Hematopoietic multipotent progenitor cell treated with erythropoietin and hydrocortisone succinate and interleukin-3 and kit ligand, for 6 days (in vitro differentiated cells): Measurements from ENCODE around the gene BOC.

Experiments used
- DNase-seq: peaks from one replicate; pipeline ENCODE4 v3.0.0-alpha.2; 2015

The BOC gene

DNA sequence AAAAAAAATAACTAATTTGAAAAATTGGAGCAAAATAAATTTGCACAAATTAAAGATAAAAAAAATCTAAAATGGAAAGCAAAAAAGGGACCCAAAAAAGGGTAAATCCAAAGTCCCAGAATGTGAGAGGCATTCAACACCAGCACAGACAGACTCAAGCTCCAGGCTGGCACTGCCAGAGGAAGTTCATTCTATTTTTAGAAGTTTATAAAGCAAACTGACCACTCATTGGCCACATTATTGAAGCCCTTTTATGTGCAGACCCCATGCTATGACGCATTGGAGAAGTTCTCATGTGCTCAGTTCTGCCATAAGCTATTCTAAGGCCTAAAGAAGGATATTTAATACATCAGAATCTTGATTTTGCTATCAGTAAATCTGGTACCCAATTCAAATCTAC lies 17.6 kb upstream of the BOC start:
- DNase-seq: no peak

- DNase-seq: no peak
Measured at GRCh38 chr3:113194823-113195401, 16.4 kb upstream of the BOC start.

DNA sequence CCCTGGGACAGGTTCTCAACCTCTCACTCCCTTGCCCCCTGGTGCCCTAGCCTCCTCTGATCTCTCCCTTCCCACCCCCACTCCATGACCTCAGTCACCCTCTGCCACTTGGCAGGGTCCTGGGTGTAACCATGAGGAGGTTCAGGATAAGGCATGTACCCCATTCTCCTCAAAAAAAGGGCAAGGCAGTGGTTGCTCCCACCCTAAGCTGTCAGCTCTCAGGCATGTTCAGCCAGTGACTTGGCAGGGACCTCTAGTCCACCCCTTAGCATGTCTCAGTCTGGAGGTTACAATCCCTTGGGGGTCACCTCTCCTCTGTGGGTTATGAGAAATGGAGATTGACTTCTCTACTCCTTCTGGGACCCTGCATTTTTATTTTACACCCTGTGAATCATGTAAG lies 11.0 kb upstream of the BOC start:
- no peak for DNase-seq

DNA sequence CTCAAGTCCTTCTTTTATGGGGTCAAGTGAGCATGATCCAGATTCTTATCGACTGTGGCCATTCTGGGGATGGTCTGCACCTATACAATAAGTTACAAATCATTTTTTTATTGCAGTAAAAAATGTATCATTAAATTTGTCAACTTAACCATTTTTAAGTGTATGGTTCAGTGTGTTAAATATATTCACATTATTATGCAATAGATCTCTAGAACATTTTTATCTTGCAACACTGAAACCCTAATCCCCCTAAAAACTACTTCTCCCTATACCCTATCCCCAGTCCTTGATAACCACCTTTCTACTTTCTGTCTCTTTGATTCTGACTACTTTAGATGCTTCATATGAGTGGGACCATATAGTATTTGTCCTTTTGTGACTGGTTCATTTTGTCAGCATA lies 10.4 kb upstream of the BOC start:
- no peak for DNase-seq

GRCh38 chr3:113204371-113204770 lies 7.0 kb upstream of the BOC start:
- DNase-seq: no peak

- DNase-seq: no peak
Measured at GRCh38 chr3:113205481-113205880, 5.9 kb upstream of the BOC start.

- no peak for DNase-seq
Measured at GRCh38 chr3:113210604-113211329, 590 bp upstream of the BOC start.

- peak; percentile 25 for DNase-seq
Measured at GRCh38 chr3:113212150-113212843, 940 bp downstream of the BOC start.

DNA sequence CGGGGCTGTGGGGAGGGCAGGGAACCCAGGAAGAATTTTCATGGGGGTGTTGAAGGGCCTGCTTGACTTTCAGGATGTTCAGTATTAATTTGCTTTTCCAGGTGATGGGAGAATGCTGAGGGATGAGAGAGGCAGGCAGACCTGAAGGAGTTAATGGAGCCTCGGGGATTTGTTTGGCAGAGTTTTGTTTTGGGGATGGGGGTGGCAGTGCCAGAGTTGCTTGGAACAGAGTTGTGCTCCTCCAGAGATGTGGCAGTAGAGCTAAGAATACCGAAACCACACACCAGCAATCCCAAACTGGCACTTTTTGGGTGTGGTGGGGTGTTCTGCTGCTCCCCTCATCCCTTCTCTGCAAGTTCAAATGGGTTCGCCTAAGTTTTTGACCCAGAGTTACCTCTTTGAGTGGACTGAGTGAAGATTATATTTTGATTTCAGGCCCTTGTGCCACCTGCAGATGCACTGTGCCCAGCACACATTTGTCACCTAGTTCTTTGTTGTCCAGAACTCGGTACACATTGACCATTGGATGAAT lies 1.6 kb downstream of the BOC start:
- no peak for DNase-seq

GRCh38 chr3:113213896-113214587 lies 2.7 kb downstream of the BOC start:
- no peak for DNase-seq

DNA sequence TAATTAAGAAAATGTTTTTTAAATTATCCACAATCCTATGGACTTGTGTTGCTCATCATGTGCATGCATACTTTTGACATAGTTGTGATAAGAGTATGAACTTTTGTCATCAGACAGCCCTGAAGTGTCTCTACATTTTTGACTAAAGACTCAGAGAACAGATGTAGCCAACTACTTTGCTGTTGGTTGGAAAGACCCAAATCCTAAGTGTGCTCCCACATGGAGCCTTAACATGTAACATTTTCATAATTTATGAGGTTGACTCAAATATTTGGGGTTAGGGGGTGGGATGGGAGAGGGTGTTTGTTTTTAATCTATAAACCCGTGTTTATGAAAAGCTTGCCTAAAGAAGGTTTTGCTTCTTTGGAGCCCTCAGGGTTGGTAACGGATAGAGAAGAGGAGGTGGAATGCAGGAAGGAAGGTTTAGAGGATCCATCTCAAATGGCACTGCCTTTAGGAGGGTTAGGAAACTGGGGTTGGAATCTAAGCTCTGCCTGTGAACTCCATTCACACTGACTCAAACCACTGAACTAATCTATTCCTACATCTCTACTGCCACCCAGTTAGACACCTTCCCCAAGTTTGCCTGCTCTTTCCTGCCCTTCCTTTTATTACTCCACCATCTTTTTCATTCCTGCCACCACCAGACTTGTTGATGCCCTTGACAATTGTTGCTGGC lies 3.7 kb downstream of the BOC start:
- DNase-seq: no peak

- no peak for DNase-seq
Measured at GRCh38 chr3:113216393-113216792, 5.0 kb downstream of the BOC start.

DNA sequence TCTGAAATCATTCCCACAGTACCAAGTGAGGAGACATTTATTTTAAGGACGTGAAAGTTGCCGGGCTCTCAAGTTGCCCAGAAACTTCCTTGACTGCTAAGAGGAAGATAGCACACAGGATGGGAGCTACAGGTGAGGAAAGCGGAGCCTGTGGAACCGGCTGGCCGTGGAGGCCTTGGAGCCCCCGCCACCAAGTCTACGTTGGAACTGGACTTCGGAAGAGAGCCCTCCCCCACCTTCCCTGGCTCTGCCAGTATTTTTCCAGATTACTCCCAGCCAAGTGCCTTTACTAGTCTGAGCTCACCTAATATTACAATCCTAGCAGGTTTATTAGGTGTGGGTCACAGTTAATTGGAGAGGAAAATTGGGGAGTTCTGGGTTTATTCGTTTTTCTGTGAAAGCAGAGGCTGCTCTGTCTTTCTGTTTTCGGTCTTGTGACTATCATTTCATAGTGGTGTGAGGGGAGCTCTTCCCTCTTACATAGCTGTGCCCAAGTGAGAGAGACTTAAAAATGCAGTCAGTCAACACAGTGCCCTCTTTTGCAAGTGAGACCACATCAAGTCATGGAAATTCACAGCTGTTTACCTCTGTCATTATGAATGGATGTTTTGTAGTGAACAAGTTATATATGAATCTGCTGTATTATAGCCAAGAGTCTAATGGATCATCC lies 6.8 kb downstream of the BOC start:
- no peak for DNase-seq

DNA sequence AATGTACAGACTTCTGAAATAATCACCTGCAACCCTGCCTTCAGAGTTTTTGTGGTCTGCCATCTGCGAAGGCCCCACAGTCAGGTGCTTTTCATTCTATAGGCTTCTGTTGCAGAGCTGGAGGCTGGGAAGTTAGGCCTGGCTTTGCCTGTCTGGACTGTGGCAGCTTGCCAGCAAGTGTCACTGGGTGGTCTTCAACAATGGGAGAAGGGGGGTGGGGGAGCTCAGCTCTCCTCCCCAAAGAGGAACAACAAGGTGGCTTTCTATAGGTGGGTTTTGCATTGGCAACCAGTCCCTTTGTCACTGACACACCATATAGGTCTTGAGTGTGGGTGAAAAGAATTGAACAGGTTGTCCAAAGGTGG lies 7.3 kb downstream of the BOC start:
- DNase-seq: no peak

GRCh38 chr3:113219605-113220300 lies 8.4 kb downstream of the BOC start:
- no peak for DNase-seq

DNA sequence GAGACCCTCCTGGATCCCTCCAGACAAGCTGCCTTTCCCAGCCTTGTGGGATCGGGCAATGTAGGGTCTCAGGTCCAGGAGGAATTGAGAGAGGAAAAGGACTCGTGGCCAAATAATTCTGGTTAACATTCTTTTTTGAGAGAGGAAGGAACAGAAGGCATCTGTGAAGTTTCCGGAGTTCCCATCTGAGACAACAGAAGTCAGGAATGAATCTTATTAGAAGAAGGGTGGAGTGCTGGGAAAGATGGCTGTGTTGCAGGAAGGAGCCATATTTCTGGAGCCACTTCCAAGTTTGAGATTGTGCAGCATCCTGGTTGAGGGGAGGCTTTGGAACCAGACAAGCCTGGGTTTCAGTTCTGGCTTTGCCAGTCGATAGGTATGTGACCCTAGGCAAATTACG lies 9.4 kb downstream of the BOC start:
- DNase-seq: no peak

- no peak for DNase-seq
Measured at GRCh38 chr3:113221721-113222257, 10.4 kb downstream of the BOC start.

DNA sequence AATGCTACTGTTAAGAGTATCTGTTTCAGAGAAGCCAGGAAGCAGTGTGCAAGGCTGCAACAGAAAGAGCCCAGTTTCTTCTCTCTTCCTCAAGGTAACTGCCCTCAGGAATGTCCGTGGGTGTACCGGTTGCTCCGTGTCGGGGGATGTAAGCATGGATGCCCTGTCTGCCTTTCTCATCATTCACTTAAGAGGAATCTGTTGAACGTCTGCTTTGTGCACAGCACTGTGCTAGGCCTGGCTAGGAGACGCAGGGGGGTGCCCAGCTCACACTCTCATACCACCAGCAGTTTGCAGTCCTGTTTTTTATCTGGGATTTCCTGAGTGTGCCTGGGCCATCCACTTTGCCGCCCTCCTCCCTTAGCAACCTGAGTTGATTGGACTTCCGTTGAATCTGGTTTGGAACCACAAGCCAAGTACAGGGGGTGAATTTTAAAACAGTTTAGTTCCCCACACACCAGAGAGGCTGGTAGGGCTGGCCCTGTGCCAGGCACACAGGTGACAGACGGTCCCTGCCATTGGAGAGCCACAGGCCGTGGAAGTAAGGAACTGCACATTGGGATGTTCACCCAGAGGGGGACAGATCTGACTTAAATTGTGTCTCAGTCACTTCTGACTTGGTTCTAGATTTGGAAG lies 11.2 kb downstream of the BOC start:
- no peak for DNase-seq

- peak; percentile 47 for DNase-seq
Measured at GRCh38 chr3:113223475-113224281, 12.3 kb downstream of the BOC start.

DNA sequence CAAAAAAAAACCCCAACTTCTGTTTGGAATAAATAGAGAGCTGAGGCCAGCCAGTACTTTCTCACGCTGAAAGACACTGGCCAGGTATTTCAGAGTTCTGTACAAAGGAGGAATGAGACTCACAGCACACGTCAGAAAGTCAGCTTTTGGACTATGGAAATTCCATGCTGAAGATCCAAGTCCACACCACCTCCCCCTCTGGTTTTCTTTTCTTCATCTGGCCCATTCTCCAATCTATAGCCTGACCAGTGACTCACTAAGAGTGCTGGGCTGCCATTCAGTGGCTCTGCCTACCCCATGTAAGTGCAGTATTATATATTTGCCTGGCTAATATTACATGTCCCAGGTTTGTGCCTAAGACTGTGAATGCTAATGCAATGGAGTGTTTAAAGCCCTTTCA lies 13.9 kb downstream of the BOC start:
- no peak for DNase-seq
